Activated CD4-positive, alpha-beta T cell treated with anti-CD3 and anti-CD28 coated beads, Interleukin-2, amount 50 U/mL, for 16 hours (primary cell): ENCODE measurements around the gene AP5S1.
"Not testable (repeated sequence)": the region's sequence is repeated elsewhere in the genome, so short reads cannot be mapped to it uniquely, and the experiment has no call there.

ENCODE experiments used
- DNase-seq: peaks from one replicate; pipeline ENCODE4 v3.0.0-alpha.2; 2020

The AP5S1 gene

GRCh38 chr20:3794168-3794567 lies 26.2 kb upstream of the AP5S1 start:
- not testable (repeated sequence) for DNase-seq

- DNase-seq = no peak
Observed at GRCh38 chr20:3794701-3795420, 25.5 kb upstream of the AP5S1 start.

- DNase-seq = peak; percentile 95
Observed at GRCh38 chr20:3795511-3796468, 24.6 kb upstream of the AP5S1 start, which contains the start of gene CDC25B. CDC25B (plus strand) TSS chr20:3796310; CDS start chr20:3796532, 222 bp downstream.

GRCh38 chr20:3796477-3797225 lies 23.7 kb upstream of the AP5S1 start:
- DNase-seq = no peak

GRCh38 chr20:3797226-3797545 lies 23.2 kb upstream of the AP5S1 start:
- DNase-seq = no peak

- peak; percentile 66 for DNase-seq
Observed at GRCh38 chr20:3797592-3798372, 22.6 kb upstream of the AP5S1 start.

GRCh38 chr20:3798373-3798768 lies 22.0 kb upstream of the AP5S1 start:
- DNase-seq = no peak

GRCh38 chr20:3798908-3799248 lies 21.5 kb upstream of the AP5S1 start:
- no peak for DNase-seq

- DNase-seq = no peak
Observed at GRCh38 chr20:3800256-3800877, 20.0 kb upstream of the AP5S1 start.

GRCh38 chr20:3800878-3801260 lies 19.5 kb upstream of the AP5S1 start:
- DNase-seq = no peak

- no peak for DNase-seq
Observed at GRCh38 chr20:3801299-3801698, 19.0 kb upstream of the AP5S1 start.

- DNase-seq = no peak
Observed at GRCh38 chr20:3801846-3802245, 18.5 kb upstream of the AP5S1 start.

GRCh38 chr20:3802524-3803239 lies 17.7 kb upstream of the AP5S1 start:
- DNase-seq = no peak

GRCh38 chr20:3803289-3803688 lies 17.1 kb upstream of the AP5S1 start:
- DNase-seq = no peak

GRCh38 chr20:3803854-3804253 lies 16.5 kb upstream of the AP5S1 start:
- DNase-seq = no peak

GRCh38 chr20:3804254-3804751 lies 16.0 kb upstream of the AP5S1 start:
- no peak for DNase-seq

- no peak for DNase-seq
Observed at GRCh38 chr20:3804781-3805180, 15.6 kb upstream of the AP5S1 start.

- DNase-seq = no peak
Observed at GRCh38 chr20:3808544-3808943, 11.8 kb upstream of the AP5S1 start.

GRCh38 chr20:3811467-3812258 lies 8.7 kb upstream of the AP5S1 start:
- peak; percentile 95 for DNase-seq

GRCh38 chr20:3812259-3812681 lies 8.1 kb upstream of the AP5S1 start:
- no peak for DNase-seq
